Keratinocyte (primary cell): ENCODE data around the gene INPP5A. TPM values are rescaled to one million over a fixed set of nuclear protein-coding genes. Genes with fewer than 3 reads are reported as not detected.

Experiments
- DNase-seq: peaks from one replicate; pipeline ENCODE4 v3.0.0-alpha.2; 2011; ENCODE audit warnings: low read depth, missing footprints, low spot score
- FAIRE-seq: peaks from 2 replicates; lab custom pipeline; 2011; peaks lifted over from hg19 to GRCh38; lab: Jason Lieb, UNC
- H2AFZ ChIP-seq: 2 replicates; pipeline ENCODE4 v1.6.0; 2012; ENCODE audit warnings: low read length, control low read depth, inconsistent platforms; ENCODE audit not compliant: control insufficient read depth
- H3K27ac ChIP-seq: 2 replicates; pipeline ENCODE4 v1.5.1; 2011; ENCODE audit warnings: low read length; ENCODE audit not compliant: control insufficient read depth, insufficient read depth
- H3K27me3 ChIP-seq: 3 replicates; pipeline ENCODE4 v1.6.0; 2011; ENCODE audit warnings: low read length; ENCODE audit not compliant: control insufficient read depth, insufficient read depth; ENCODE audit errors: extremely low read depth
- H3K36me3 ChIP-seq, 2 experiments: 2 replicates in 1 of 2; 3 replicates in 1 of 2; pipeline ENCODE4 v1.5.1; 2011; ENCODE audit warnings: low read length in 2 of 2, mild to moderate bottlenecking in 1 of 2; ENCODE audit not compliant: control insufficient read depth in 2 of 2, insufficient read depth in 2 of 2; ENCODE audit errors: extremely low read depth in 1 of 2
- H3K4me1 ChIP-seq: 3 replicates; pipeline ENCODE4 v1.5.1; 2011; ENCODE audit warnings: low read length; ENCODE audit not compliant: control insufficient read depth, insufficient read depth; ENCODE audit errors: extremely low read depth
- H3K4me2 ChIP-seq: 3 replicates; pipeline ENCODE4 v1.6.0; 2011; ENCODE audit warnings: low read depth, low read length; ENCODE audit not compliant: control insufficient read depth, insufficient read depth; ENCODE audit errors: extremely low read depth
- H3K4me3 ChIP-seq, 3 experiments: fragments of 200-600 bp in 1 of 3; sonication (generic) in 1 of 3; 2 replicates in 2 of 3; 3 replicates in 1 of 3; pipeline ENCODE4 v1.5.1; 2011 to 2016; ENCODE audit warnings: low read length in 3 of 3, mild to moderate bottlenecking in 3 of 3, control low read depth in 2 of 3, inconsistent platforms in 1 of 3, low read depth in 1 of 3, mixed read lengths in 1 of 3, mixed run types in 1 of 3, moderate library complexity in 1 of 3; ENCODE audit not compliant: control insufficient read depth in 2 of 3, insufficient read depth in 2 of 3; ENCODE audit errors: extremely low read depth in 1 of 3
- H3K79me2 ChIP-seq: 2 replicates; pipeline ENCODE4 v1.6.0; 2012; ENCODE audit warnings: low read length; ENCODE audit not compliant: control insufficient read depth, insufficient read depth
- H3K9ac ChIP-seq: 3 replicates; pipeline ENCODE4 v1.6.0; 2011; ENCODE audit warnings: low read length; ENCODE audit not compliant: control insufficient read depth, insufficient read depth; ENCODE audit errors: extremely low read depth
- H3K9me1 ChIP-seq: 3 replicates; pipeline ENCODE4 v1.6.0; 2011; ENCODE audit warnings: low read length; ENCODE audit not compliant: control insufficient read depth, insufficient read depth; ENCODE audit errors: extremely low read depth
- H3K9me3 ChIP-seq: 2 replicates; pipeline ENCODE4 v1.5.1; 2012; ENCODE audit warnings: low read depth, low read length; ENCODE audit not compliant: control insufficient read depth
- H4K20me1 ChIP-seq: 3 replicates; pipeline ENCODE4 v1.6.0; 2011; ENCODE audit warnings: low read length; ENCODE audit not compliant: control insufficient read depth, insufficient read depth; ENCODE audit errors: extremely low read depth
- EZH2 ChIP-seq: IDR thresholded peaks from one replicate; pipeline ENCODE4 v1.6.1; 2012; ENCODE audit warnings: inconsistent platforms, mild to moderate bottlenecking, low read length, moderate library complexity
- dilution Hi-C: fragments of 300-500 bp; cut with MboI; formaldehyde crosslinking; loops from one replicate; pipeline ENCODE4 v1.7.0; 2020; ENCODE audit warnings: low sequenced_read_pairs; ENCODE audit not compliant: extremely low pct_ligation_motif_present
- polyA plus RNA-seq, 5 experiments: library from polyadenylated mRNA; depleted of rRNA in 3 of 5; stranded (reverse) in 3 of 5; stranded (forward) in 1 of 5; unstranded in 1 of 5; fragments of >200 nt; gene quantifications; 1 replicate in 1 of 5; 2 replicates in 3 of 5; 3 replicates in 1 of 5; pipeline versions ENCODE4 v1.2.1 to v1.2.3, GENCODE V29; 2011 to 2012; ENCODE audit warnings: missing spikeins in 2 of 5, low read depth in 1 of 5, low replicate concordance in 1 of 5
- TF ChIP-seq, protein P1 (sequence below), 3 experiments: IDR thresholded peaks in 1 of 3; conservative IDR thresholded peaks in 1 of 3; optimal IDR thresholded peaks in 1 of 3; 2 replicates in 2 of 3; 3 replicates in 1 of 3; pipeline versions ENCODE3 to v1.5.1; 2011; ENCODE audit warnings: low read length in 3 of 3, mild to moderate bottlenecking in 3 of 3, moderate library complexity in 2 of 3, control low read depth in 1 of 3, inconsistent platforms in 1 of 3; ENCODE audit not compliant: insufficient read depth in 2 of 3; ENCODE audit errors: extremely low read depth in 1 of 3

The INPP5A gene
- polyA plus RNA-seq, 1 donor (not counting 4 experiments of a cell fraction or from before 2014, with no cell fraction given) = 11.2 TPM

DNA sequence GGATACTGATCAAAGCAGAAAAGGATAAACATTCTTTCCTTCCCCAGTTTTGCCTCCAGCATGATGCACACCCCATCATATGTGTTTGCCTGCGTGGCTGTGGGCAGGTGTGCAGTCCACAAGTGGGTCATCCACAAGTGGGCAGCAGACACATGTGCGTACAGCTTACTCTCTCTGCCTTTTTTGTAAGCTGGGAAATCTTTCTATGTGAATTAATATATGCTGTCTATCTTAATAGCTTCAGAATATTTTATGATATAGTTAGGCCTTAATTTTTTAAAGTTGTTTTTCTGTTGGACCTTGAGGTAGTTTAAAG is 80.1 kb downstream of the INPP5A start:
- Histone ChIP-seq H4K20me1 (no peaks in the 10 kb centered on the region), H3K79me2 (no peaks in the 10 kb centered on the region), H3K4me1 (no peaks in the 10 kb centered on the region), H3K36me3 (no peaks in the 10 kb centered on the region), H3K4me2 (no peak overlapping the region), H3K9me1 (no peaks in the 10 kb centered on the region), H2AFZ (no peak overlapping the region), H3K9ac (no peak overlapping the region), H3K9me3 (peaks cover 3% of the 10 kb centered on the region), H3K27me3 (no peaks in the 10 kb centered on the region), H3K4me3 (no peak overlapping the region), H3K27ac (no peak overlapping the region)
- TF ChIP-seq EZH2 = no peak
- TF ChIP-seq, protein P1, sequence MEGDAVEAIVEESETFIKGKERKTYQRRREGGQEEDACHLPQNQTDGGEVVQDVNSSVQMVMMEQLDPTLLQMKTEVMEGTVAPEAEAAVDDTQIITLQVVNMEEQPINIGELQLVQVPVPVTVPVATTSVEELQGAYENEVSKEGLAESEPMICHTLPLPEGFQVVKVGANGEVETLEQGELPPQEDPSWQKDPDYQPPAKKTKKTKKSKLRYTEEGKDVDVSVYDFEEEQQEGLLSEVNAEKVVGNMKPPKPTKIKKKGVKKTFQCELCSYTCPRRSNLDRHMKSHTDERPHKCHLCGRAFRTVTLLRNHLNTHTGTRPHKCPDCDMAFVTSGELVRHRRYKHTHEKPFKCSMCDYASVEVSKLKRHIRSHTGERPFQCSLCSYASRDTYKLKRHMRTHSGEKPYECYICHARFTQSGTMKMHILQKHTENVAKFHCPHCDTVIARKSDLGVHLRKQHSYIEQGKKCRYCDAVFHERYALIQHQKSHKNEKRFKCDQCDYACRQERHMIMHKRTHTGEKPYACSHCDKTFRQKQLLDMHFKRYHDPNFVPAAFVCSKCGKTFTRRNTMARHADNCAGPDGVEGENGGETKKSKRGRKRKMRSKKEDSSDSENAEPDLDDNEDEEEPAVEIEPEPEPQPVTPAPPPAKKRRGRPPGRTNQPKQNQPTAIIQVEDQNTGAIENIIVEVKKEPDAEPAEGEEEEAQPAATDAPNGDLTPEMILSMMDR (optimal IDR thresholded peaks at IDR 0.05 in 1 of 3, IDR thresholded peaks at IDR 0.05 in 1 of 3, conservative IDR thresholded peaks at IDR 0.05 in 1 of 3; ENCODE audit: extremely low read depth in 1 of 3, insufficient read depth in 2 of 3, low read length in 3 of 3) = no peak
- dilution Hi-C loops = no loop called here
- DNase-seq (no peak), FAIRE-seq (no peak)

DNA sequence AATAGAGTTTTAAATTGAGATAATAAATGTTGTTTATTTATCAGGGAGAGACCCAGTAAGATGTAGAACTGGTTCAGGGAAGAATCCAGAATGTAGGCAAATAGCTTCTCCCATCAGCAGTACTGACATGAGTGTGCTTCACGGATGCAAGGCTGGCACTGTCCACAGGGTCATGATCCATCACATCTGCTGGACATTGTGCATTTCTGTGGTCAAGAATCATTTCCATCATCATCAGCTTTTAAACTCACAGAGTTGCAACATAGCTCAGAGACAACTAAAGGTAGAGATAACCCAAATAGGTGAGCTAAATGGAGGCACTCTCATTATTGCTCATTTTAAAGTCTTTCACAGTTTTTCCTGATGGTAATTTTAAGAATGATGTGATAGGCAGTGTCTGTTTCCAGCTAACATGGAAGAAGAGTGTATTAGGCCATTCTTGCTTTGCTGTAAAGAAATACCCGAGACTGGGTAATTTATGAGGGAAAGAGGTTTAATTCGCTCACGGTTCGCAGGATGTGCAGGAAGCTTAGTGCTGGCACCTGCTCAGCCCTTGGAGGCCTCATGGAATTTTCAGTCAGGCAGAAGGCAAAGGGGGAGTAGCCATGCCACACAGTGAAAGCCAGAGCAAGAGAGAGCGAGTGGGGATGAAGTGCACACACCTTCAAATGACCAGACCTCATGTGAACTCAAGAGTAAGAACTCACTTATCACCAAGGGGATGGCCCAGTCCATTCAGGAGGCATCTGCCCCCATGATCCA is 80.8 kb downstream of the INPP5A start:
- dilution Hi-C loops = no loop called here
- Histone ChIP-seq H4K20me1 (no peaks in the 10 kb centered on the region), H3K9ac (no peak overlapping the region), H3K4me2 (no peak overlapping the region), H3K4me1 (no peaks in the 10 kb centered on the region), H3K27me3 (no peaks in the 10 kb centered on the region), H3K79me2 (no peaks in the 10 kb centered on the region), H3K9me3 (peaks cover 3% of the 10 kb centered on the region), H3K27ac (no peak overlapping the region), H2AFZ (no peak overlapping the region), H3K9me1 (no peaks in the 10 kb centered on the region), H3K36me3 (no peaks in the 10 kb centered on the region), H3K4me3 (no peak overlapping the region)
- TF ChIP-seq EZH2 = no peak
- TF ChIP-seq, protein P1 (optimal IDR thresholded peaks at IDR 0.05 in 1 of 3, IDR thresholded peaks at IDR 0.05 in 1 of 3, conservative IDR thresholded peaks at IDR 0.05 in 1 of 3; ENCODE audit: extremely low read depth in 1 of 3, insufficient read depth in 2 of 3, low read length in 3 of 3) = no peak
- no peak for FAIRE-seq
- no peak for DNase-seq
